Activated naive CD8-positive, alpha-beta T cell treated with anti-CD3 and anti-CD28 coated beads, Interleukin-2, amount 10 ng/mL, durations not matched to agents 7 days and 5 days (primary cell): Measurements from ENCODE around the gene NSUN3. TPM values are rescaled to one million over a fixed set of nuclear protein-coding genes. Genes with fewer than 3 reads are reported as not detected.

Experiments used
- ATAC-seq: fragments of 150-1000 bp; cut with Tn5 transposase; one replicate; pipeline ENCODE4 v1.10.0; 2021; ENCODE audit warnings: low read depth, moderate library complexity
- POLR2A ChIA-PET: fragments of 350-600 bp; sonication (Branson Sonifier 250); formaldehyde crosslinking; loops from one replicate; lab custom pipeline; 2021; ENCODE audit warnings: antibody characterized with exemption; lab: Charles Lee
- DNase-seq: peaks from one replicate; pipeline ENCODE4 v3.0.0; 2021
- H3K27ac Mint-ChIP-seq: one replicate; pipeline ENCODE4 v1.8.0; 2022; ENCODE audit warnings: mild to moderate bottlenecking, mixed read lengths
- H3K27me3 Mint-ChIP-seq: one replicate; pipeline ENCODE4 v1.8.0; 2022; ENCODE audit warnings: mild to moderate bottlenecking, moderate library complexity, mixed read lengths
- H3K36me3 Mint-ChIP-seq: one replicate; pipeline ENCODE4 v1.8.0; 2021; ENCODE audit warnings: mild to moderate bottlenecking, mixed read lengths
- H3K4me1 Mint-ChIP-seq: one replicate; pipeline ENCODE4 v1.8.0; 2021; ENCODE audit warnings: mixed read lengths
- H3K4me3 Mint-ChIP-seq: one replicate; pipeline ENCODE4 v1.8.0; 2022; ENCODE audit warnings: mild to moderate bottlenecking, moderate library complexity, mixed read lengths
- H3K9me3 Mint-ChIP-seq: one replicate; pipeline ENCODE4 v1.8.0; 2021; ENCODE audit warnings: mixed read lengths
- total RNA-seq, 2 experiments: library from RNA; stranded (reverse); gene quantifications; one replicate each; pipeline ENCODE4 v1.2.3, GENCODE V29; 2021

The NSUN3 gene
- total RNA-seq, 2 experiments from 2014 or later, result 16.4 to 18.4 TPM

DNA sequence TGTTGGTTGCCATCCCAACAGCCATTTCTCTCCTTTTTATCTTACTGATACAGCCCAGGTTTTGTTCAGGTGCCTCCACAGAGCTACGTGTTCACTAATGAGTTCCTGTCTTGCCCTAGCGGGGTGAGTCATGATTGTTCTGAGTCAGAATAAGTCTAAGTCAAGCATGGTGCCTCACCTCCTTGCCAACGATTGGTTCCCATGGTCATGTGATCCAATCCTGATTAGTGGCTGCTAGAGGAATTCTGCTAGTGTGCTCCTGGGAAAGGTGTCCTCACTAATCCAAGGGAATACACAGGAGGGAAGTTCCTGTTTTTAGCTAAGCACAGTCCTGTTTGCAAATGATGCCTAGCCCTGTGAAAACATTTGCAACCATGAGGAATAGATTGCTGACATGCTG lies 99.8 kb downstream of the NSUN3 start:
- H3K4me3 Mint-ChIP-seq, result no peak overlapping the region
- DNase-seq (no peak), ATAC-seq (no peak)
- H3K27ac Mint-ChIP-seq, result no peak overlapping the region
- POLR2A ChIA-PET, result no interaction called here
- no peaks in the 10 kb centered on the region for H3K4me1 Mint-ChIP-seq
- H3K27me3 Mint-ChIP-seq, result no peaks in the 10 kb centered on the region
- no peaks in the 10 kb centered on the region for H3K9me3 Mint-ChIP-seq
- no peaks in the 10 kb centered on the region for H3K36me3 Mint-ChIP-seq

DNA sequence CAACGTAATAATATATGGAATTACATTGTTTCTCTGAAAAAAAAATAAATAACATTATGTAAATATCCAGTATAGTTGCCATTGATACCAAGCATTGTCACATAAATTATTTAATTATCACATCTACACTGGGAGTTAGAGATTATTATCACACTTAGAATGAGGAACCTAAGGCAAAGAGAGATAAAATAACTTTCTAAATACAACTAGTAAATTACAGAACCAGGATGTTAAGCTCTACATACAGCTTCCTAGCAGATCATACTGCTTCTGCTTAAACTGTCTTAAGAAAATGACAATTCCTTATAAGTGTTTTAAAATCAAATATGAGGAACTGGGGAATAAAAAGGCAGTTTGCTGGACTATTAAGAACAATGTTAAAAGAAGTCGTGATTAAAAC lies 104.5 kb downstream of the NSUN3 start:
- H3K9me3 Mint-ChIP-seq, result no peaks in the 10 kb centered on the region
- no peak for ATAC-seq
- DNase-seq, result no peak
- no peak overlapping the region for H3K27ac Mint-ChIP-seq
- peaks cover 3% of the 10 kb centered on the region for H3K27me3 Mint-ChIP-seq
- H3K4me3 Mint-ChIP-seq, result no peak overlapping the region
- POLR2A ChIA-PET, result no interaction called here
- no peaks in the 10 kb centered on the region for H3K36me3 Mint-ChIP-seq
- no peaks in the 10 kb centered on the region for H3K4me1 Mint-ChIP-seq

DNA sequence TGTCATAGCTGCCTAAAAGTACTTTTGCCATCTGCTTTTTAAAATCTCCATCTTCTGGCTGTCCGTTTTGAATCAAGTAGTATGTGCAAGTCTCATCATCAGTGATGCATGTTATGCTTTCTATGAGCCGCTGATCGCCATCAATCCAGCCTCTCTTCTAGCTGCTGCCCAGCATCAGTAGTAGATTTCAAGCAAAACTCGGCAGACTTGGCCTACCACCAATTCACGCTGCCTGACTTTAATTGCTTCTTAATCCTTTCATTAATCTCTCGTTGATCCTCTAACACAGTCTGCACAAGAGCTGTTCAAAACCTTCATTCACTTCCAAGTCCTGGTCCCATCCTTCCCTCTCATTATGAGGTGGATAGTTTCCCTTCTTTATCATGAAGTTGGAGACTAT lies 104.9 kb downstream of the NSUN3 start:
- Mint-ChIP-seq H3K27me3 (peaks cover 3% of the 10 kb centered on the region), H3K9me3 (no peaks in the 10 kb centered on the region), H3K4me1 (no peaks in the 10 kb centered on the region), H3K27ac (no peak overlapping the region), H3K36me3 (no peaks in the 10 kb centered on the region), H3K4me3 (no peak overlapping the region)
- POLR2A ChIA-PET, result no interaction called here
- no peak for DNase-seq
- no peak for ATAC-seq

DNA sequence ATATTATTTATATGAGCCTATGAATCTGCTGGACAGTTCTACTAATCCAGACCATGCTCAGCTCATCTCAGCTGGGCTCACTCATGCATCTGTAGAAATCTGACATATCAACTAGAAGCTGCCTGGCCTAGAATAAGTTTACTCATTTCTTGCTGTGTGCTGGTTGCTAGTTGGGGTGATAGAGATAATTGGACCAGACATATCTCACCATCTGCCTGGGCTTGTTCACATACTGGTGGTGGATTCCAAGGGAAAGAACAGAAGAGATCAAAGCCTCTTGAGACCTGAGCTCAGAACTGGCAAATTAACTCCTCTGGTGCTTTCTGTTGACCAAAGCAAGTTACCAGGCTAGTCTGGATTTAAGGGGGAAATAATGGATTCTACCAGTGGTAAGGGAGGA lies 109.1 kb downstream of the NSUN3 start:
- POLR2A ChIA-PET, result no interaction called here
- no peaks in the 10 kb centered on the region for H3K4me1 Mint-ChIP-seq
- no peaks in the 10 kb centered on the region for H3K36me3 Mint-ChIP-seq
- H3K9me3 Mint-ChIP-seq, result no peaks in the 10 kb centered on the region
- DNase-seq, result no peak
- no peak for ATAC-seq
- H3K4me3 Mint-ChIP-seq, result no peak overlapping the region
- peaks cover 5% of the 10 kb centered on the region for H3K27me3 Mint-ChIP-seq
- H3K27ac Mint-ChIP-seq, result no peak overlapping the region

DNA sequence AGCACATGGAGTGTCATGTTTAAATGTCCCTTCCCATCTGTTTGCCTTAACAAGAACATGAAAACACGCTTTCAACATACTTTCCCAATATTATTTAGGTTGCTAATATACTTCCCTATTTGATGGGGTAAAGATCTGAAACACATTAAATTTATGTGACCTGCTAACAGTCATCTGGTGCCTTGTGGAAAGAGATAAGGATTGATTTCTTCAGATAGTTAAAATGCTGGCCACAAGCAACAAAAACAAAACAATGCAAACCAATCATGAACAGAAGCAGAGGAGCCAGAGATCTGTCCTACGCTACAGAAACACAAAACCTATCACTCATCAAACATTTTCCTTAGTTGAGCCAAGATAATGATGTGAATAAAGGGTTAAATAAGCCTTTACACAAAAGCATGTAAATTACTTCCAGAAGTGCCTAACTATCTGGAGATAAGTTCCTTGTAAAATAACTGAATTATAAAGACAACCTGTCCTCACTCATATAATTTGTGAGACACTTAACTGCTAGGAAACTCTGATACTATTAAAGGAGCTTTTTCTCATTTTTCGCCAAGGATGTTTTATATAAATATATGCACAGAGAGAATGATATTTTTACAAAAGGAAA lies 109.9 kb downstream of the NSUN3 start:
- Mint-ChIP-seq H3K36me3 (no peaks in the 10 kb centered on the region), H3K27me3 (peaks cover 5% of the 10 kb centered on the region), H3K4me1 (no peaks in the 10 kb centered on the region), H3K27ac (no peak overlapping the region), H3K9me3 (no peaks in the 10 kb centered on the region), H3K4me3 (no peak overlapping the region)
- DNase-seq, result no peak
- no peak for ATAC-seq
- POLR2A ChIA-PET, result no interaction called here

DNA sequence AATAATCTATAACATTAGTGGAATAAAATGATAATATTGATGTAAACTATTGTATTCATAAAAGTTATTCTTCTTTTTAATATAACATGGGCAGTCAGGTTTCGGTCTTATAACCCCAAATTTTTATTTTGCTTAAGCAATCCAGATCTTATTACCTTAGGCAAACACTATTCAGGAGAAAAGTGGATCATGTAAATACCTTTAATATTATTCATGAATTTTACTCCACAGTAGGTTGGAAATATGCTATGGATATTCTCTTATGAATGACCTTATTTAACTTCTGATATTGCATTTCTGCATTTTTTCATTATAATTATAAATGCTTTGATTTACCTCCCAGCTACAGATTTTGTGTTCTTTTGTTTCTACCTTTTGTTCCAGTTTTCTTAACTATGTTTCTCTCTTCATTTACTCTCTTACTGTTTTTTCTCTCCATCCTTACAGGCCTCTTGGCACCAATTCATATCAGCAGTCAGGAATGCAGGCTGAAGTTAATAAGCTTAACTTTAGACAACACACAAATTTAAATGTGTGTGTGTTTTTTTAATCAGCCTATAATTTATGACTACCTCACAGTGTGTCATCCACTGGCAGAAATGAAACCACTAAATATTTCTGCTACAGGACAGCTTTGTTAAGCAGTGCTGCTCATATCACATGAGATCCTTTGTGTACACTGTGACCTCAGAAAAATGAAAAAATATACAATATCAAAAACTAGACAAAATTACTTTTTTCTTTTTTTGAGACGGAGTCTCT lies 111.0 kb downstream of the NSUN3 start:
- no peaks in the 10 kb centered on the region for H3K9me3 Mint-ChIP-seq
- H3K27ac Mint-ChIP-seq, result no peak overlapping the region
- no peaks in the 10 kb centered on the region for H3K36me3 Mint-ChIP-seq
- DNase-seq (no peak), ATAC-seq (no peak)
- no peaks in the 10 kb centered on the region for H3K4me1 Mint-ChIP-seq
- H3K4me3 Mint-ChIP-seq, result no peak overlapping the region
- POLR2A ChIA-PET, result no interaction called here
- H3K27me3 Mint-ChIP-seq, result peaks cover 5% of the 10 kb centered on the region

DNA sequence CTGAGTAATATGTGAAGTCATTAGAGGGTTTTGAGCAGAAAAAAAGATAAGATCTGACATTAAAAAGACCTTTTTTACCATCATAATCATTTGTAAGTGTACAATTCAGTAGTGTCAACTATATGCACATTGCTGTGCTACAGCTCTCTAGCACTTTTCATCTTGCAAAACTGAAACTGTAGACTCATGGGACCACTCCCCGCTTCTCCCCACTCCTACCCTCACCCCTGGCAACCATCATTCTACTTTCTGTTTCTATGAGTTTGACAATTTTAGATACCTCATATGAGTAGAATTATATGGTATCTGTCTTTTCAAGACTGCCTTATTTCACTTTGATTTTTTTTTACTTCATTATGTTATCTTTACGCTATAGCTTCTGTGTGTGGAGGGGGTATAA lies 112.8 kb downstream of the NSUN3 start:
- ATAC-seq (no peak), DNase-seq (no peak)
- no peaks in the 10 kb centered on the region for H3K4me1 Mint-ChIP-seq
- H3K27me3 Mint-ChIP-seq, result peaks cover 5% of the 10 kb centered on the region
- POLR2A ChIA-PET, result no interaction called here
- H3K27ac Mint-ChIP-seq, result no peak overlapping the region
- no peaks in the 10 kb centered on the region for H3K36me3 Mint-ChIP-seq
- no peak overlapping the region for H3K4me3 Mint-ChIP-seq
- no peaks in the 10 kb centered on the region for H3K9me3 Mint-ChIP-seq

DNA sequence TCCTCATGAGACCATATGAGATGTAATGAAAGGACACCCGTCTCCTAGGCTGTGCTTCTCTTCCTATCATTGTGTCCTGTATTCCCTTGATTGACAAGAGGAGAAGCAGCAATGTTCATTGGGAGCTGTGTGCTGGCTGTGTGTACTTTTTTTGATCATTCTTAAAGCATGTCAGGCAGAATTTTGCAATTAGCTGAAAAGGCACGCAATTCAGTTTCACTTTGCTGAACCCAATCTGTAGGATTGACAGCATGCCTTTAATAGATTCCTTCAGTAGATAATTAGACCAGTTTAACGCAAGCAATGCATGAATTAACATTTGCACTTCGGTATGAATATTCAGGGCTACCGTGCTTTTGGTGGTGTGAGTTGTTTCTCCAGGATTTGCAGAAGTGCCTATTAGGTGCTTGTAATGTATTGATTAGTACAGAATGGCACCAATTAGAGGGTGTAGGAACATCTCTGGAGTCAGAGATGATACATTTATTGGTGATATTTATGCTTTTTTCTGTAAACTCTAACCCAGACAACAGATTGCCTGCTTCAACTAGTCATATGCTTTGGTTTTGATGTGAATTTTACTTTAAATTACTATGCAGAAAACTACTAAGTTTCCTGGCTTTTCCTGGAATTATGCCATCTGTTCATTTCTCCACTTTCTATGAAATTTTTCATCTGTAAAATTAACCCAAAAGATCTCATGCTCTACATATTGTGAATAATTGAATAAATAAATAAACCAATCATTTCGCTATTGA lies 114.3 kb downstream of the NSUN3 start:
- Mint-ChIP-seq H3K36me3 (no peaks in the 10 kb centered on the region), H3K27ac (no peak overlapping the region), H3K9me3 (no peaks in the 10 kb centered on the region), H3K4me3 (no peak overlapping the region), H3K27me3 (peaks cover 2% of the 10 kb centered on the region), H3K4me1 (no peaks in the 10 kb centered on the region)
- ATAC-seq, result no peak
- no peak for DNase-seq
- POLR2A ChIA-PET, result no interaction called here

Other genes starting within 250 kb of the NSUN3 start
- gene PROS1, start 89.2 kb upstream of the NSUN3 start, total RNA-seq, result under 1 TPM in 1 of 2 experiments, not detected in 1; 0.09 TPM
- gene ARL13B, start 82.9 kb upstream of the NSUN3 start, total RNA-seq, result 10 to 100 TPM in 1 of 2 experiments, 1 to 10 TPM in 1; 8.3 to 10.2 TPM
- not detected for gene STX19, start 34.5 kb upstream of the NSUN3 start, total RNA-seq
- 1 to 10 TPM; 7.7 to 9.6 TPM for gene DHFR2, start 145 bp upstream of the NSUN3 start, total RNA-seq